Trophoblast cell (in vitro differentiated cells and primary cell): ENCODE data around the gene BEX3.
"Not testable (repeated sequence)": the region's sequence is repeated elsewhere in the genome, so short reads cannot be mapped to it uniquely, and the experiment has no call there.

ENCODE experiments used
- DNase-seq, 2 donors: peaks; one replicate each; pipeline ENCODE4 v3.0.0-alpha.2; 2016
- H2AFZ ChIP-seq: 2 replicates; pipeline ENCODE4 v1.6.1; 2013; ENCODE audit warnings: low read length, moderate library complexity, mild to moderate bottlenecking; ENCODE audit not compliant: insufficient read depth, poor library complexity
- H2AK5ac ChIP-seq: 2 replicates; pipeline ENCODE4 v1.6.1; 2013; ENCODE audit warnings: mild to moderate bottlenecking, low read length
- H2BK120ac ChIP-seq: 2 replicates; pipeline ENCODE4 v1.6.1; 2013; ENCODE audit warnings: low read length, mild to moderate bottlenecking, moderate library complexity; ENCODE audit not compliant: insufficient read depth, poor library complexity
- H2BK12ac ChIP-seq: 2 replicates; pipeline ENCODE4 v1.6.1; 2013; ENCODE audit warnings: mild to moderate bottlenecking, low read length, moderate library complexity
- H2BK5ac ChIP-seq: 2 replicates; pipeline ENCODE4 v1.6.1; 2013; ENCODE audit warnings: low read length, low read depth, moderate library complexity, mild to moderate bottlenecking; ENCODE audit not compliant: poor library complexity
- H3K14ac ChIP-seq: 2 replicates; pipeline ENCODE4 v1.6.1; 2013; ENCODE audit warnings: mild to moderate bottlenecking, low read length
- H3K18ac ChIP-seq: 2 replicates; pipeline ENCODE4 v1.6.1; 2013; ENCODE audit warnings: mild to moderate bottlenecking, low read length
- H3K23ac ChIP-seq: 2 replicates; pipeline ENCODE4 v1.6.1; 2013; ENCODE audit warnings: low read length
- H3K27ac ChIP-seq: 2 replicates; pipeline ENCODE4 v1.5.1; 2013; ENCODE audit warnings: low read depth, mild to moderate bottlenecking, inconsistent platforms, low read length, moderate library complexity
- H3K27me3 ChIP-seq: 2 replicates; pipeline ENCODE4 v1.6.1; 2013; ENCODE audit warnings: inconsistent platforms, mild to moderate bottlenecking, low read length, moderate library complexity; ENCODE audit not compliant: insufficient read depth
- H3K36me3 ChIP-seq, 2 experiments: 1 replicate in 1 of 2; 2 replicates in 1 of 2; pipeline ENCODE4 v1.6.1; 2013; ENCODE audit warnings: low read length in 2 of 2, mild to moderate bottlenecking in 2 of 2, moderate library complexity in 1 of 2; ENCODE audit not compliant: insufficient read depth in 2 of 2, control insufficient read depth in 1 of 2
- H3K4ac ChIP-seq: 2 replicates; pipeline ENCODE4 v1.6.1; 2013; ENCODE audit warnings: low read depth, mild to moderate bottlenecking, low read length, moderate library complexity
- H3K4me1 ChIP-seq, 2 experiments: 1 replicate in 1 of 2; 2 replicates in 1 of 2; pipeline ENCODE4 v1.6.1; 2013; ENCODE audit warnings: low read length in 2 of 2, mild to moderate bottlenecking in 2 of 2, moderate library complexity in 1 of 2; ENCODE audit not compliant: insufficient read depth in 2 of 2, control insufficient read depth in 1 of 2
- H3K4me2 ChIP-seq: 2 replicates; pipeline ENCODE4 v1.6.1; 2013; ENCODE audit warnings: inconsistent platforms, mild to moderate bottlenecking, low read length, moderate library complexity
- H3K4me3 ChIP-seq: 2 replicates; pipeline ENCODE4 v1.5.1; 2013; ENCODE audit warnings: mild to moderate bottlenecking, low read depth, low read length, inconsistent platforms
- H3K79me1 ChIP-seq: one replicate; pipeline ENCODE4 v1.6.1; 2013; ENCODE audit warnings: low read length
- H3K79me2 ChIP-seq: 2 replicates; pipeline ENCODE4 v1.6.1; 2013; ENCODE audit warnings: low read length, mild to moderate bottlenecking; ENCODE audit not compliant: control insufficient read depth, insufficient read depth, poor library complexity
- H3K9ac ChIP-seq: 2 replicates; pipeline ENCODE4 v1.6.1; 2013; ENCODE audit warnings: mild to moderate bottlenecking, low read length
- H3K9me3 ChIP-seq: 2 replicates; pipeline ENCODE4 v1.6.1; 2013; ENCODE audit warnings: low read depth, mild to moderate bottlenecking, control low read depth, inconsistent platforms, low read length; ENCODE audit not compliant: insufficient read depth
- H4K12ac ChIP-seq: 2 replicates; pipeline ENCODE4 v1.6.1; 2013; ENCODE audit warnings: low read depth, mild to moderate bottlenecking, low read length, moderate library complexity
- H4K8ac ChIP-seq: 2 replicates; pipeline ENCODE4 v1.6.1; 2013; ENCODE audit warnings: low read depth, mild to moderate bottlenecking, low read length, moderate library complexity
- H4K91ac ChIP-seq: one replicate; pipeline ENCODE4 v1.6.1; 2013; ENCODE audit warnings: low read depth, mild to moderate bottlenecking, low read length, moderate library complexity
- WGBS: extraction: QIAGEN DNeasy Blood & Tissue Kit; methylation state at CpG from one replicate; pipeline ENCODE4 v1.1.7; 2013; ENCODE audit warnings: missing lambda C conversion rate; ENCODE audit not compliant: insufficient read length, insufficient coverage; ENCODE audit errors: extremely low coverage; 5-methylcytosine and 5-hydroxymethylcytosine counted together

The BEX3 gene

GRCh38 chrX:103356858-103357257 is 19.5 kb upstream of the BEX3 start:
- H2BK12ac ChIP-seq: no peak overlapping the region
- peak overlapping the region; percentile 90 for H3K4me3 ChIP-seq
- peak overlapping the region; percentile 70 for H2BK5ac ChIP-seq
- H3K79me2 ChIP-seq: peaks cover 7% of the 10 kb centered on the region
- H4K8ac ChIP-seq: peak overlapping the region; percentile 22
- H3K27me3 ChIP-seq: no peaks in the 10 kb centered on the region
- no CpG with 5 or more reads among the region's 13 CpGs for WGBS
- H2AFZ ChIP-seq: no peak overlapping the region
- no peaks in the 10 kb centered on the region for H3K36me3 ChIP-seq
- no peak overlapping the region for H2AK5ac ChIP-seq
- peak overlapping the region; percentile 98 for H3K9ac ChIP-seq
- H3K14ac ChIP-seq: no peak overlapping the region
- peak overlapping the region; percentile 8 for H4K12ac ChIP-seq
- H3K27ac ChIP-seq: peak overlapping the region; percentile 89
- no peaks in the 10 kb centered on the region for H3K4me1 ChIP-seq
- H4K91ac ChIP-seq: peak overlapping the region; percentile 83
- no peak overlapping the region for H3K18ac ChIP-seq
- no peak overlapping the region for H3K23ac ChIP-seq
- no peak for DNase-seq
- no peaks in the 10 kb centered on the region for H3K9me3 ChIP-seq
- peak overlapping the region; percentile 52 for H3K4me2 ChIP-seq
- H3K4ac ChIP-seq: peak overlapping the region; percentile 99
- peak overlapping the region; percentile 57 for H2BK120ac ChIP-seq
- peaks cover 9% of the 10 kb centered on the region for H3K79me1 ChIP-seq

DNA sequence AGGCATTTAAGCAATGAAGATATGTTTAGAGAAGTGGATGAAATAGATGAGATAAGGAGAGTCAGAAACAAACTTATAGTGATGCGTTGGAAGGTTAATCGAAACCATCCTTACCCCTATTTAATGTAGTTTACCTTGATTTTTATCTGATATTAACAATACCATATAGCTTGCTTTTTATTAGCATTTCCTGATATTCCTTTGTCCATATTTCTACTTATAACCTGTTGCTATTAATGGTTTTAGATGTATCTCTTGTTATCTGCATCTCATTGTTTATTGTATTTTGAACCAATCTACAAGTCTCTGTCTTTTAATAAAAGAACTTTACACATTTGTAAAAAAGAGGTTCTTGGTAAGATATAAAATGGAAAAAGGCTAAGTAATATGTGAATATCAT is 18.5 kb upstream of the BEX3 start:
- H3K9me3 ChIP-seq: no peaks in the 10 kb centered on the region
- no peak overlapping the region for H3K23ac ChIP-seq
- H3K4me3 ChIP-seq: no peak overlapping the region
- no peak overlapping the region for H4K91ac ChIP-seq
- H3K14ac ChIP-seq: no peak overlapping the region
- H3K4me2 ChIP-seq: peak overlapping the region; percentile 45
- no peak overlapping the region for H3K9ac ChIP-seq
- no peak overlapping the region for H3K18ac ChIP-seq
- no peak overlapping the region for H3K4ac ChIP-seq
- H2AK5ac ChIP-seq: no peak overlapping the region
- no peaks in the 10 kb centered on the region for H3K27me3 ChIP-seq
- H4K8ac ChIP-seq: no peak overlapping the region
- no CpG with 5 or more reads among the region's 2 CpGs for WGBS
- no peak overlapping the region for H2AFZ ChIP-seq
- H4K12ac ChIP-seq: no peak overlapping the region
- H3K79me1 ChIP-seq: peaks cover 9% of the 10 kb centered on the region
- peaks cover 7% of the 10 kb centered on the region for H3K79me2 ChIP-seq
- no peak overlapping the region for H2BK120ac ChIP-seq
- no peak overlapping the region for H2BK12ac ChIP-seq
- H3K4me1 ChIP-seq: no peaks in the 10 kb centered on the region
- no peak overlapping the region for H2BK5ac ChIP-seq
- no peak overlapping the region for H3K27ac ChIP-seq
- DNase-seq: no peak
- H3K36me3 ChIP-seq: no peaks in the 10 kb centered on the region

- H2BK12ac ChIP-seq, H3K27me3 ChIP-seq, H3K27ac ChIP-seq, H3K79me2 ChIP-seq, H3K79me1 ChIP-seq, H2BK120ac ChIP-seq, H3K4ac ChIP-seq, H3K36me3 ChIP-seq, H3K14ac ChIP-seq, H3K18ac ChIP-seq, H2AFZ ChIP-seq, H4K8ac ChIP-seq, H3K9ac ChIP-seq, H2AK5ac ChIP-seq, H3K4me2 ChIP-seq, H3K9me3 ChIP-seq, H3K23ac ChIP-seq, H2BK5ac ChIP-seq, H4K91ac ChIP-seq, H3K4me3 ChIP-seq, H3K4me1 ChIP-seq, H4K12ac ChIP-seq: not testable (repeated sequence)
- peak in 1 of 2 donors; percentile 36 for DNase-seq
- WGBS: no CpG with 5 or more reads among the region's 3 CpGs
These were observed 16.7 kb upstream of the BEX3 start for GRCh38 chrX:103359605-103360004.

DNA sequence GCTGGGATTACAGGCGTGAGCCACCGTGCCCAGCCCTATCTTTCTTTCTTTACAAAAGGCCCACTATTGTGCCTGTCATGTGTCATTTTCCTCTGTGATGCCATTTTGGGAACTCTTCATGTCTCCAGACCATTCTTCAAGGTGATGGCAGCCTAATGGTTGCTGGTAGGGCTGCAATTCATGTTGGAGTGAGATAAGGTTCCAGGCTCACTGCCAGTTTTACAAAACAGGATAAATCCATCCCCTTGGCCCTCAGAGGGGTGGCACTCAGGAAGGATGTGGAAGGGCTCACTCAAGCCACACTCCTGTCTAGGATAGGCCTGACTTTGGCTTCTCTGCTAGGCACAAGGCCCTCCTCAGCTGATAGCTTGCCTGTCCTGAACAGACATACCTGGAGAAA is 16.2 kb upstream of the BEX3 start:
- H3K9me3 ChIP-seq: no peaks in the 10 kb centered on the region
- no peak overlapping the region for H3K14ac ChIP-seq
- no peak overlapping the region for H2AFZ ChIP-seq
- H3K4ac ChIP-seq: no peak overlapping the region
- no peaks in the 10 kb centered on the region for H3K4me1 ChIP-seq
- no peak for DNase-seq
- H2AK5ac ChIP-seq: no peak overlapping the region
- peak overlapping the region; percentile 56 for H2BK5ac ChIP-seq
- peaks cover 7% of the 10 kb centered on the region for H3K79me2 ChIP-seq
- H3K27ac ChIP-seq: peak overlapping the region; percentile 9
- no peak overlapping the region for H3K18ac ChIP-seq
- H2BK120ac ChIP-seq: no peak overlapping the region
- no peak overlapping the region for H4K12ac ChIP-seq
- WGBS: no CpG with 5 or more reads among the region's 2 CpGs
- no peaks in the 10 kb centered on the region for H3K36me3 ChIP-seq
- peak overlapping the region; percentile 0 for H4K91ac ChIP-seq
- peaks cover 9% of the 10 kb centered on the region for H3K79me1 ChIP-seq
- peak overlapping the region; percentile 18 for H2BK12ac ChIP-seq
- H3K23ac ChIP-seq: no peak overlapping the region
- H3K27me3 ChIP-seq: no peaks in the 10 kb centered on the region
- H3K4me2 ChIP-seq: no peak overlapping the region
- no peak overlapping the region for H3K4me3 ChIP-seq
- H3K9ac ChIP-seq: no peak overlapping the region
- no peak overlapping the region for H4K8ac ChIP-seq
